ENCODE data around the gene MTPN. TPM values are rescaled to one million over a fixed set of nuclear protein-coding genes. Genes with fewer than 3 reads are reported as not detected.

Gene MTPN
- total RNA-seq, 4 donors from 2014 or later = 48.5 to 94.2 (median 58.7) TPM

DNA sequence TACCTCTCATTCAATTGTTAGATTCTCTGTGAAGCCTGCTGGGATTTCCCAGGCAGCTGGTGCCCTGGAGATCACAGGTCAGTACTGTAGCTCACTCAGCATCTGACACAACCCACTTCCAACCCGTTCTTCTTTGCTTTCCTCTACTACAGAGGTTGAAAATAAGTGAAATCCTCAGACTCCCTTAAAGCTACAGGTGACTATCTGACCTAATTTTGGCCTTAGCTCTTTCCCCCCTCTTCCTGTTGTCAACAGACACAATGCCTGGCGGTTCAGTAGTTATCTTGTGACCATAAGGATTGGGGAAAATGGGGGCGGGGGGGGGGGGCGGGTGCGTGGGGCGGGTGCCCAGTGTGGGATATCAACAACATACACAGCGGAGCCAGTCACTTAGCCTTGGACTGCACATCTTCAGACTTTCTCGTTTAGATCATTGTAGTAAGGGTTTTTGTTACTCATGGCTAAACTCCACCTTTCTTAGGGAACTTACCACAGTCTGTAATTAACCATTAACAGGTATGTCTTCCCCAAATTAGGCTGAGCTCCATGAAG, 37.8 kb downstream of the MTPN start:
- H3K36me3 ChIP-seq = no peaks in the 10 kb centered on the region
- no peaks in the 10 kb centered on the region for H3K9me3 ChIP-seq
- no peak overlapping the region for H3K27ac ChIP-seq
- H3K27me3 ChIP-seq = no peaks in the 10 kb centered on the region
- ATAC-seq = no peak
- intact Hi-C loops (cut with DNase I; ENCODE audit: low total_unique reads) (no loop called here), in situ Hi-C loops (cut with MboI; ENCODE audit: low sequenced_read_pairs in 4 of 4) (no loop called here)
- H3K4me3 ChIP-seq = no peak overlapping the region
- no peak for TF ChIP-seq POLR2A (IDR thresholded peaks at IDR 0.05)
- TF ChIP-seq, protein P1, sequence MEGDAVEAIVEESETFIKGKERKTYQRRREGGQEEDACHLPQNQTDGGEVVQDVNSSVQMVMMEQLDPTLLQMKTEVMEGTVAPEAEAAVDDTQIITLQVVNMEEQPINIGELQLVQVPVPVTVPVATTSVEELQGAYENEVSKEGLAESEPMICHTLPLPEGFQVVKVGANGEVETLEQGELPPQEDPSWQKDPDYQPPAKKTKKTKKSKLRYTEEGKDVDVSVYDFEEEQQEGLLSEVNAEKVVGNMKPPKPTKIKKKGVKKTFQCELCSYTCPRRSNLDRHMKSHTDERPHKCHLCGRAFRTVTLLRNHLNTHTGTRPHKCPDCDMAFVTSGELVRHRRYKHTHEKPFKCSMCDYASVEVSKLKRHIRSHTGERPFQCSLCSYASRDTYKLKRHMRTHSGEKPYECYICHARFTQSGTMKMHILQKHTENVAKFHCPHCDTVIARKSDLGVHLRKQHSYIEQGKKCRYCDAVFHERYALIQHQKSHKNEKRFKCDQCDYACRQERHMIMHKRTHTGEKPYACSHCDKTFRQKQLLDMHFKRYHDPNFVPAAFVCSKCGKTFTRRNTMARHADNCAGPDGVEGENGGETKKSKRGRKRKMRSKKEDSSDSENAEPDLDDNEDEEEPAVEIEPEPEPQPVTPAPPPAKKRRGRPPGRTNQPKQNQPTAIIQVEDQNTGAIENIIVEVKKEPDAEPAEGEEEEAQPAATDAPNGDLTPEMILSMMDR (IDR thresholded peaks at IDR 0.05 in 4 of 5, conservative IDR thresholded peaks at IDR 0.05 in 1 of 5) = no peak
- DNase-seq = no peak
- peaks cover 51 to 63% of the 10 kb centered on the region in 2 donors for H3K4me1 ChIP-seq

GRCh38 chr7:135938563-135938962, 38.6 kb downstream of the MTPN start:
- Histone ChIP-seq H3K4me1 (peaks cover 52 to 69% of the 10 kb centered on the region in 2 donors), H3K4me3 (no peak overlapping the region), H3K27ac (no peak overlapping the region), H3K36me3 (no peaks in the 10 kb centered on the region), H3K9me3 (no peaks in the 10 kb centered on the region), H3K27me3 (no peaks in the 10 kb centered on the region)
- ATAC-seq (no peak), DNase-seq (no peak)
- TF ChIP-seq, protein P1 (IDR thresholded peaks at IDR 0.05 in 4 of 5, conservative IDR thresholded peaks at IDR 0.05 in 1 of 5) = no peak
- TF ChIP-seq POLR2A (IDR thresholded peaks at IDR 0.05) = no peak
- intact Hi-C loops (cut with DNase I; ENCODE audit: low total_unique reads) (no loop called here), in situ Hi-C loops (cut with MboI; ENCODE audit: low sequenced_read_pairs in 4 of 4) (no loop called here)

GRCh38 chr7:135938086-135938485, 39.1 kb downstream of the MTPN start:
- Histone ChIP-seq H3K4me3 (no peak overlapping the region), H3K27me3 (no peaks in the 10 kb centered on the region), H3K36me3 (no peaks in the 10 kb centered on the region), H3K4me1 (peaks cover 50 to 64% of the 10 kb centered on the region in 2 donors), H3K9me3 (no peaks in the 10 kb centered on the region), H3K27ac (no peak overlapping the region)
- TF ChIP-seq, protein P1 (IDR thresholded peaks at IDR 0.05 in 4 of 5, conservative IDR thresholded peaks at IDR 0.05 in 1 of 5) = no peak
- no peak for TF ChIP-seq POLR2A (IDR thresholded peaks at IDR 0.05)
- intact Hi-C loops (cut with DNase I; ENCODE audit: low total_unique reads) (no loop called here), in situ Hi-C loops (cut with MboI; ENCODE audit: low sequenced_read_pairs in 4 of 4) (no loop called here)
- ATAC-seq (no peak), DNase-seq (no peak)

DNA sequence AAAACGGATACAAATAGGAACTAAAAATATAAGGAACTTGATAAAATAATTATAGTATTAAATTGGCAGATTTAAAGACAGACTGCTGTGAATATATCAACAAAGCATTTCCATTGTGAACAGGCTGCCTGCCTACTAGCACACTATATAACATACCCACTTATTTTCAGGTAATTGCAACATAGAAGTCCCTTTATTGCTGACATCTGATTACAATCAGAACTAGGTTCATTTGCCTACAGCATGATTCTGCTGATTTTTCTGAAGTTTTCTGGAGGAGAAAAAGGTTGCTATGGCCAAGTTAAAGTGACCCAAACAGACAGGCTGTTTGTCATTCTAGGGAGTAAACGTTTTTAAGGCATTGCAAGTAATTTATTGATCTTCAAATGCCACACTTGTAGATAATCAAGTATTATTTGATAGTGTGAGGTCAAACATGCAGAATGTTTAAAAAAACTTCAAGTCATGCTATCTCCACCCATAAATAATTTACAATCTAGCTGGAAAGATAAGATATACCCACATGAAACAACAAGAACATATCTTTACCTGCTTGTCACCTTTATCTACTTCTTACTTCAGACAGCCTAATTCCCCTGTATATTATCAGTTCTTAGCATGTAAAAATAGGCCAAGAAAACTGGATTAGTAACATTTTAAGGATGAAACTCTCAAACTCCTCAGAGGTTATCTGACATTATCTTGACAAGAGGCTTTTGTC, 40.5 kb downstream of the MTPN start:
- H3K36me3 ChIP-seq = no peaks in the 10 kb centered on the region
- intact Hi-C loops (cut with DNase I; ENCODE audit: low total_unique reads) = no loop called here
- DNase-seq = no peak
- no peaks in the 10 kb centered on the region for H3K27me3 ChIP-seq
- no peak overlapping the region for H3K4me3 ChIP-seq
- no peaks in the 10 kb centered on the region for H3K9me3 ChIP-seq
- no peak for TF ChIP-seq POLR2A (IDR thresholded peaks at IDR 0.05)
- peaks cover 39 to 56% of the 10 kb centered on the region in 2 donors for H3K4me1 ChIP-seq
- no peak overlapping the region for H3K27ac ChIP-seq
- in situ Hi-C loops (cut with MboI; ENCODE audit: low sequenced_read_pairs in 4 of 4) = no loop called here
- no peak for ATAC-seq

GRCh38 chr7:135934651-135935050, 42.5 kb downstream of the MTPN start:
- no peak for DNase-seq
- Histone ChIP-seq H3K4me3 (no peak overlapping the region), H3K27ac (no peak overlapping the region), H3K9me3 (no peaks in the 10 kb centered on the region), H3K36me3 (no peaks in the 10 kb centered on the region), H3K27me3 (no peaks in the 10 kb centered on the region), H3K4me1 (peaks cover 34 to 59% of the 10 kb centered on the region in 2 donors)
- TF ChIP-seq, protein P1 (IDR thresholded peaks at IDR 0.05 in 4 of 5, conservative IDR thresholded peaks at IDR 0.05 in 1 of 5) = no peak
- no peak for TF ChIP-seq POLR2A (IDR thresholded peaks at IDR 0.05)
- intact Hi-C loops (cut with DNase I; ENCODE audit: low total_unique reads) = no loop called here
- no peak for ATAC-seq
- in situ Hi-C loops (cut with MboI; ENCODE audit: low sequenced_read_pairs in 4 of 4) = no loop called here

All from gastrocnemius medialis (tissue), 4 donors.